ENCODE measurements around the gene OGT. TPM values are rescaled to one million over a fixed set of nuclear protein-coding genes. Genes with fewer than 3 reads are reported as not detected.
"Not testable (repeated sequence)": the region's sequence is repeated elsewhere in the genome, so short reads cannot be mapped to it uniquely, and the experiment has no call there.

Gene OGT
- total RNA-seq, 1 donor from 2014 or later: 146 TPM

DNA sequence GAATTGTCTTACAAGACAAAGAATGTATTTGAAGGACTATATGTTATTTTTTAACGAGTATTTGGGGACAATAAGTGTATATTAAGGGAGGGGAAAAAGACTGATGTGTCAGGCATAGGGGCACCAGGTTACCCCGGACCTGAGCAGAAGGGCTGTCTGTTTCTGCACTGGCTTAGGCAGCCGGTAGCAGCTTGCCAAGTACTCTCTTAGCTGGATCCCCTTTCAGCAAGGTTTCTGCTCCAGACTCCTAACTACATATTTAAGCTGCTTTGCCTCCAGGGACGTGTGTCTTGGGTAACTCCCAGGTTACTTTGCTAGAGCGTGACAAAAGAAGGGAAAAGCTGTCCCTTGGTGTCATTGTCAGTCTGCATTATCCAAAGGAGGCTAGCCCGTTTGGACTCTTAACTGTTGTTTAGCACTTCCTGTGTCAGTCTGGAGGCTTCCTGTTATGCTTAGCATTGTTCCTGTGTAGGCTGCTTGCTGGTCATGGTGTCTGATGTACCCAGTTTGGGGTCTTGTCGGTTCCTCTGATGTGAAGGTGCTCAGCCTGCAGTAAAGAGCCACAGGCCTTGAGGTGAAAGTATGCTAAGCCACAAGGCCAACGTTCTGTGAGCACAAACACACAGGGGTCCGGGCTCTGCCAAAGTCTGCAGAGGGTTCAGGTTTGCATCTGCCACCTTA, 73.8 kb downstream of the OGT start:
- Mint-ChIP-seq H3K27me3 (no peaks in the 10 kb centered on the region), H3K36me3 (ENCODE audit: insufficient read depth) (peaks cover 43% of the 10 kb centered on the region), H3K27ac (no peak overlapping the region), H3K9me3 (ENCODE audit: low read depth) (peaks cover 24% of the 10 kb centered on the region), H3K4me1 (ENCODE audit: low read depth) (no peaks in the 10 kb centered on the region), H3K4me3 (ENCODE audit: low read depth) (no peak overlapping the region)
- TF ChIP-seq, protein P1, sequence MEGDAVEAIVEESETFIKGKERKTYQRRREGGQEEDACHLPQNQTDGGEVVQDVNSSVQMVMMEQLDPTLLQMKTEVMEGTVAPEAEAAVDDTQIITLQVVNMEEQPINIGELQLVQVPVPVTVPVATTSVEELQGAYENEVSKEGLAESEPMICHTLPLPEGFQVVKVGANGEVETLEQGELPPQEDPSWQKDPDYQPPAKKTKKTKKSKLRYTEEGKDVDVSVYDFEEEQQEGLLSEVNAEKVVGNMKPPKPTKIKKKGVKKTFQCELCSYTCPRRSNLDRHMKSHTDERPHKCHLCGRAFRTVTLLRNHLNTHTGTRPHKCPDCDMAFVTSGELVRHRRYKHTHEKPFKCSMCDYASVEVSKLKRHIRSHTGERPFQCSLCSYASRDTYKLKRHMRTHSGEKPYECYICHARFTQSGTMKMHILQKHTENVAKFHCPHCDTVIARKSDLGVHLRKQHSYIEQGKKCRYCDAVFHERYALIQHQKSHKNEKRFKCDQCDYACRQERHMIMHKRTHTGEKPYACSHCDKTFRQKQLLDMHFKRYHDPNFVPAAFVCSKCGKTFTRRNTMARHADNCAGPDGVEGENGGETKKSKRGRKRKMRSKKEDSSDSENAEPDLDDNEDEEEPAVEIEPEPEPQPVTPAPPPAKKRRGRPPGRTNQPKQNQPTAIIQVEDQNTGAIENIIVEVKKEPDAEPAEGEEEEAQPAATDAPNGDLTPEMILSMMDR (IDR thresholded peaks at IDR 0.05; ENCODE audit: unreplicated experiment): no peak
- DNase-seq (ENCODE audit: low spot score, unreplicated experiment): no peak

- TF ChIP-seq, protein P1 (IDR thresholded peaks at IDR 0.05; ENCODE audit: unreplicated experiment): no peak
- no peaks in the 10 kb centered on the region for H3K27me3 Mint-ChIP-seq
- no peaks in the 10 kb centered on the region for H3K4me1 Mint-ChIP-seq (ENCODE audit: low read depth)
- no peak overlapping the region for H3K27ac Mint-ChIP-seq
- H3K36me3 Mint-ChIP-seq (ENCODE audit: insufficient read depth): peaks cover 38% of the 10 kb centered on the region
- H3K9me3 Mint-ChIP-seq (ENCODE audit: low read depth): peaks cover 20% of the 10 kb centered on the region
- DNase-seq (ENCODE audit: low spot score, unreplicated experiment): no peak
- no peak overlapping the region for H3K4me3 Mint-ChIP-seq (ENCODE audit: low read depth)
Observed at GRCh38 chrX:71607488-71607887, 74.6 kb downstream of the OGT start.

- Mint-ChIP-seq H3K36me3 (ENCODE audit: insufficient read depth) (peaks cover 27% of the 10 kb centered on the region), H3K4me1 (ENCODE audit: low read depth) (no peaks in the 10 kb centered on the region)
- TF ChIP-seq, protein P1 (IDR thresholded peaks at IDR 0.05; ENCODE audit: unreplicated experiment): no peak
Observed at GRCh38 chrX:71609095-71609750, 76.3 kb downstream of the OGT start.

GRCh38 chrX:71611736-71612135, 78.8 kb downstream of the OGT start:
- not testable (repeated sequence) for H3K4me1 Mint-ChIP-seq (ENCODE audit: low read depth); DNase-seq (ENCODE audit: low spot score, unreplicated experiment); H3K27ac Mint-ChIP-seq; H3K4me3 Mint-ChIP-seq (ENCODE audit: low read depth); H3K27me3 Mint-ChIP-seq; H3K9me3 Mint-ChIP-seq (ENCODE audit: low read depth)
- H3K36me3 Mint-ChIP-seq (ENCODE audit: insufficient read depth): peaks cover 22% of the 10 kb centered on the region

More at GRCh38 chrX:71609095-71609750, 76.3 kb downstream of the OGT start:
- Mint-ChIP-seq H3K27me3 (no peaks in the 10 kb centered on the region), H3K4me3 (ENCODE audit: low read depth) (no peak overlapping the region), H3K9me3 (ENCODE audit: low read depth) (peaks cover 7% of the 10 kb centered on the region), H3K27ac (no peak overlapping the region)
- no peak for DNase-seq (ENCODE audit: low spot score, unreplicated experiment)

- TF ChIP-seq, protein P1 (IDR thresholded peaks at IDR 0.05; ENCODE audit: unreplicated experiment): no peak
- no peak for DNase-seq (ENCODE audit: low spot score, unreplicated experiment)
- Mint-ChIP-seq H3K27me3 (no peaks in the 10 kb centered on the region), H3K36me3 (ENCODE audit: insufficient read depth) (peaks cover 22% of the 10 kb centered on the region), H3K4me1 (ENCODE audit: low read depth) (no peaks in the 10 kb centered on the region), H3K9me3 (ENCODE audit: low read depth) (peaks cover 7% of the 10 kb centered on the region), H3K27ac (no peak overlapping the region), H3K4me3 (ENCODE audit: low read depth) (no peak overlapping the region)
Observed at GRCh38 chrX:71612256-71612655, 79.4 kb downstream of the OGT start.

- H3K4me3 Mint-ChIP-seq (ENCODE audit: low read depth): no peak overlapping the region
Observed at GRCh38 chrX:71615056-71615455, 82.2 kb downstream of the OGT start.

More at GRCh38 chrX:71615056-71615455, 82.2 kb downstream of the OGT start:
- no peak for DNase-seq (ENCODE audit: low spot score, unreplicated experiment)
- Mint-ChIP-seq H3K4me1 (ENCODE audit: low read depth) (no peaks in the 10 kb centered on the region), H3K36me3 (ENCODE audit: insufficient read depth) (peaks cover 11% of the 10 kb centered on the region), H3K27ac (no peak overlapping the region), H3K27me3 (no peaks in the 10 kb centered on the region), H3K9me3 (ENCODE audit: low read depth) (peaks cover 8% of the 10 kb centered on the region)
- TF ChIP-seq, protein P1 (IDR thresholded peaks at IDR 0.05; ENCODE audit: unreplicated experiment): no peak
